Duodenal mucosa (tissue), 2 donors: Measurements from ENCODE around the gene GPC2.
"Not testable (repeated sequence)": the region's sequence is repeated elsewhere in the genome, so short reads cannot be mapped to it uniquely, and the experiment has no call there.

ENCODE experiments used
- H3K27ac ChIP-seq: one replicate; pipeline ENCODE4 v1.7.0; 2013; ENCODE audit warnings: low read depth, low read length
- H3K27me3 ChIP-seq, 2 donors: one replicate each; pipeline ENCODE4 v1.7.0; 2013; ENCODE audit warnings: low read length in 2 of 2, control low read depth in 1 of 2; ENCODE audit not compliant: insufficient read depth in 2 of 2, control insufficient read depth in 1 of 2
- H3K36me3 ChIP-seq, 2 donors: one replicate each; pipeline ENCODE4 v1.7.0; 2013; ENCODE audit warnings: low read length in 2 of 2, control low read depth in 1 of 2; ENCODE audit not compliant: insufficient read depth in 2 of 2, control insufficient read depth in 1 of 2
- H3K4me1 ChIP-seq, 2 donors: one replicate each; pipeline ENCODE4 v1.7.0; 2013; ENCODE audit warnings: low read length in 2 of 2, control low read depth in 1 of 2; ENCODE audit not compliant: insufficient read depth in 2 of 2, control insufficient read depth in 1 of 2
- H3K4me3 ChIP-seq, 2 donors: one replicate each; pipeline ENCODE4 v1.7.0; 2013; ENCODE audit warnings: low read length in 2 of 2, low read depth in 1 of 2
- H3K9ac ChIP-seq, 2 donors: one replicate each; pipeline ENCODE4 v1.7.0; 2013; ENCODE audit warnings: low read length in 2 of 2, low read depth in 1 of 2
- H3K9me3 ChIP-seq, 2 donors: one replicate each; pipeline ENCODE4 v1.7.0; 2013; ENCODE audit warnings: low read length in 2 of 2, control low read depth in 1 of 2; ENCODE audit not compliant: control insufficient read depth in 1 of 2

The GPC2 gene

GRCh38 chr7:100219271-100219737 lies 42.1 kb upstream of the GPC2 start:
- Histone ChIP-seq H3K27me3 (no peaks in the 10 kb centered on the region), H3K27ac (peak overlapping the region; percentile 20), H3K9me3 (no peaks in the 10 kb centered on the region), H3K9ac (no peak overlapping the region), H3K4me3 (no peak overlapping the region), H3K4me1 (peaks cover 0 to 7% of the 10 kb centered on the region in 2 donors), H3K36me3 (peaks cover 0 to 10% of the 10 kb centered on the region in 2 donors)

- H3K27ac ChIP-seq, H3K27me3 ChIP-seq, H3K9me3 ChIP-seq, H3K4me3 ChIP-seq, H3K9ac ChIP-seq, H3K36me3 ChIP-seq: not testable (repeated sequence)
- peaks cover 5 to 15% of the 10 kb centered on the region in 2 donors for H3K4me1 ChIP-seq
These were observed 40.8 kb upstream of the GPC2 start for GRCh38 chr7:100217934-100218333.

- no peak overlapping the region for H3K27ac ChIP-seq
- H3K36me3 ChIP-seq, result no peaks in the 10 kb centered on the region
- H3K9me3 ChIP-seq, result no peaks in the 10 kb centered on the region
These were observed 38.7 kb upstream of the GPC2 start for GRCh38 chr7:100215895-100216294.

GRCh38 chr7:100214356-100214755 lies 37.2 kb upstream of the GPC2 start:
- not testable (repeated sequence) for H3K36me3 ChIP-seq, H3K9ac ChIP-seq, H3K27ac ChIP-seq

More at GRCh38 chr7:100215895-100216294, 38.7 kb upstream of the GPC2 start:
- H3K9ac ChIP-seq, result no peak overlapping the region
- H3K4me3 ChIP-seq, result no peak overlapping the region
- peaks cover 11 to 22% of the 10 kb centered on the region in 2 donors for H3K4me1 ChIP-seq
- H3K27me3 ChIP-seq, result no peaks in the 10 kb centered on the region

GRCh38 chr7:100213672-100214071 lies 36.5 kb upstream of the GPC2 start:
- H3K4me1 ChIP-seq, result peaks cover 22 to 28% of the 10 kb centered on the region in 2 donors
- no peaks in the 10 kb centered on the region for H3K36me3 ChIP-seq
- H3K27me3 ChIP-seq, result no peaks in the 10 kb centered on the region
- no peak overlapping the region for H3K4me3 ChIP-seq
- H3K27ac ChIP-seq, result no peak overlapping the region
- no peak overlapping the region for H3K9ac ChIP-seq
- no peaks in the 10 kb centered on the region for H3K9me3 ChIP-seq

More at GRCh38 chr7:100214356-100214755, 37.2 kb upstream of the GPC2 start:
- H3K4me3 ChIP-seq, H3K9me3 ChIP-seq, H3K27me3 ChIP-seq: not testable (repeated sequence)
- peaks cover 16 to 24% of the 10 kb centered on the region in 2 donors for H3K4me1 ChIP-seq

- Histone ChIP-seq H3K36me3 (no peaks in the 10 kb centered on the region), H3K9me3 (no peaks in the 10 kb centered on the region), H3K27me3 (peaks cover 0 to 2% of the 10 kb centered on the region in 2 donors), H3K9ac (no peak overlapping the region), H3K27ac (no peak overlapping the region), H3K4me1 (peaks cover 26 to 31% of the 10 kb centered on the region in 2 donors), H3K4me3 (no peak overlapping the region)
These were observed 35.6 kb upstream of the GPC2 start for GRCh38 chr7:100212631-100213286.

- H3K27ac ChIP-seq, result no peak overlapping the region
- H3K9me3 ChIP-seq, result no peaks in the 10 kb centered on the region
- H3K9ac ChIP-seq, result no peak overlapping the region
These were observed 34.2 kb upstream of the GPC2 start for GRCh38 chr7:100211342-100211780.

GRCh38 chr7:100210805-100211204 lies 33.6 kb upstream of the GPC2 start:
- no peak overlapping the region for H3K9ac ChIP-seq
- no peak overlapping the region for H3K4me3 ChIP-seq
- H3K4me1 ChIP-seq, result peaks cover 26 to 27% of the 10 kb centered on the region in 2 donors
- no peak overlapping the region for H3K27ac ChIP-seq
- peaks cover 0 to 2% of the 10 kb centered on the region in 2 donors for H3K27me3 ChIP-seq
- H3K36me3 ChIP-seq, result no peaks in the 10 kb centered on the region
- no peaks in the 10 kb centered on the region for H3K9me3 ChIP-seq

More at GRCh38 chr7:100211342-100211780, 34.2 kb upstream of the GPC2 start:
- no peak overlapping the region for H3K4me3 ChIP-seq
- H3K4me1 ChIP-seq, result peaks cover 26 to 27% of the 10 kb centered on the region in 2 donors
- peaks cover 0 to 2% of the 10 kb centered on the region in 2 donors for H3K27me3 ChIP-seq
- H3K36me3 ChIP-seq, result no peaks in the 10 kb centered on the region

GRCh38 chr7:100209493-100209892 lies 32.3 kb upstream of the GPC2 start:
- peaks cover 26 to 27% of the 10 kb centered on the region in 2 donors for H3K4me1 ChIP-seq
- H3K9me3 ChIP-seq, result no peaks in the 10 kb centered on the region
- no peak overlapping the region for H3K9ac ChIP-seq
- H3K27me3 ChIP-seq, result peaks cover 0 to 2% of the 10 kb centered on the region in 2 donors
- H3K36me3 ChIP-seq, result no peaks in the 10 kb centered on the region
- H3K4me3 ChIP-seq, result peak overlapping the region; percentile 1 to 18
- no peak overlapping the region for H3K27ac ChIP-seq

GRCh38 chr7:100208911-100209408 lies 31.8 kb upstream of the GPC2 start:
- H3K4me3 ChIP-seq, result peak overlapping the region; percentile 1 to 18
- peaks cover 26 to 27% of the 10 kb centered on the region in 2 donors for H3K4me1 ChIP-seq
- peaks cover 0 to 2% of the 10 kb centered on the region in 2 donors for H3K27me3 ChIP-seq
- no peaks in the 10 kb centered on the region for H3K9me3 ChIP-seq
- H3K36me3 ChIP-seq, result no peaks in the 10 kb centered on the region
- H3K27ac ChIP-seq, result no peak overlapping the region
- no peak overlapping the region for H3K9ac ChIP-seq
